Vagina (tissue), 2 donors: ENCODE results near the gene ADNP. TPM values are rescaled to one million over a fixed set of nuclear protein-coding genes. Genes with fewer than 3 reads are reported as not detected.

Experiments
- DNase-seq, 2 donors: peaks; one replicate each; pipeline ENCODE4 v3.0.0-alpha.2; 2017; ENCODE audit errors: extremely low spot score in 2 of 2
- H3K27ac ChIP-seq: fragments of 200-600 bp; sonication (generic); one replicate; pipeline ENCODE4 v1.5.1; 2019
- H3K27me3 ChIP-seq: fragments of 200-600 bp; sonication (generic); one replicate; pipeline ENCODE4 v1.5.1; 2019
- H3K36me3 ChIP-seq, 2 donors: fragments of 200-600 bp; sonication (generic); one replicate each; pipeline ENCODE4 v1.5.1; 2017 to 2019
- H3K4me1 ChIP-seq: fragments of 200-600 bp; sonication (generic); one replicate; pipeline ENCODE4 v1.5.1; 2019
- H3K4me3 ChIP-seq, 2 donors: fragments of 200-600 bp; sonication (generic); 1 replicate in 1 of 2; 2 replicates in 1 of 2; pipeline ENCODE4 v1.5.1; 2016 to 2019
- H3K9me3 ChIP-seq: fragments of 200-600 bp; sonication (generic); one replicate; pipeline ENCODE4 v1.5.1; 2019
- CTCF ChIP-seq, 3 experiments: fragments of 450-650 bp in 2 of 3; fragments of 200-600 bp in 1 of 3; sonication (generic) in 1 of 3; IDR thresholded peaks; one replicate each; pipeline ENCODE4 v1.5.1; 2017 to 2019; ENCODE audit warnings: antibody characterized with exemption in 3 of 3, mild to moderate bottlenecking in 2 of 3, moderate library complexity in 2 of 3
- POLR2A ChIP-seq, 2 donors: fragments of 450-650 bp; IDR thresholded peaks; one replicate each; pipeline ENCODE4 v1.6.1; 2017; ENCODE audit warnings: antibody characterized with exemption in 2 of 2, mild to moderate bottlenecking in 2 of 2, moderate library complexity in 2 of 2
- POLR2AphosphoS5 ChIP-seq, 2 donors: sonication (generic); formaldehyde crosslinking; IDR thresholded peaks; one replicate each; pipeline ENCODE4 v1.9.0; 2017; ENCODE audit warnings: antibody characterized with exemption in 2 of 2, mild to moderate bottlenecking in 2 of 2, low read depth in 1 of 2; ENCODE audit not compliant: insufficient read depth in 1 of 2
- intact Hi-C: fragments of 100-400 bp; cut with DNase I; formaldehyde crosslinking; loops from one replicate; pipeline ENCODE4 v1.15.1; 2023
- total RNA-seq: library from RNA; depleted of rRNA; stranded (reverse); fragments of >200 nt; gene quantifications from one replicate; pipeline ENCODE4 v1.2.3, GENCODE V29; 2016

Gene ADNP
- total RNA-seq, 1 donor from 2014 or later: 51.6 TPM

DNA sequence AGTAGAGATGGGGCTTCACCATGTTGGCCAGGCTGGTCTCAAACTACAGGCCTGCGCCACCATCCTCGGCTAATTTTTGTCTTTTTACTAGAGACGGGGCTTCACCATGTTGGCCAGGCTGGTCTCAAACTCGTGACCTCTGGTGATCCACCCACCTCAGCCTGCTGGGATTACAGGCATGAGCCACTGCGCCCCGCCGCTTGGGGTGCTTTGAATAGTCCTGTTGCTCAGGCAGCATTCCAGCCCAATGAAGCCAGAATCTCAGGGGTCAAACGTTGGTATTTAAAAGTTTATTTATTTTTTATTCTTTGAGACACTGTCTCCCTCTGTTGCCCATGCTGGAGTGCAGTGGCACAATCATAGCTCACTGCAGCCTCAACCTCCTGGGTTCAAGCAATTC, 38.7 kb upstream of the ADNP start:
- Histone ChIP-seq H3K9me3 (no peaks in the 10 kb centered on the region), H3K4me1 (no peaks in the 10 kb centered on the region), H3K36me3 (no peaks in the 10 kb centered on the region), H3K27me3 (no peaks in the 10 kb centered on the region), H3K4me3 (no peak overlapping the region), H3K27ac (no peak overlapping the region)
- no peak for DNase-seq
- intact Hi-C loops: no loop called here
- no peak for TF ChIP-seq POLR2AphosphoS5 (IDR thresholded peaks at IDR 0.05; ENCODE audit: insufficient read depth in 1 of 2, low read depth in 1 of 2)
- no peak for TF ChIP-seq CTCF (IDR thresholded peaks at IDR 0.05)
- no peak for TF ChIP-seq POLR2A (IDR thresholded peaks at IDR 0.05)

GRCh38 chr20:50969435-50969834, 38.2 kb upstream of the ADNP start:
- no peaks in the 10 kb centered on the region for H3K36me3 ChIP-seq
- no peak overlapping the region for H3K27ac ChIP-seq
- no peak overlapping the region for H3K4me3 ChIP-seq
- no peaks in the 10 kb centered on the region for H3K4me1 ChIP-seq
- no peaks in the 10 kb centered on the region for H3K27me3 ChIP-seq
- intact Hi-C loops: no loop called here
- no peak for DNase-seq
- TF ChIP-seq POLR2A (IDR thresholded peaks at IDR 0.05) (no peak), CTCF (IDR thresholded peaks at IDR 0.05) (no peak), POLR2AphosphoS5 (IDR thresholded peaks at IDR 0.05; ENCODE audit: insufficient read depth in 1 of 2, low read depth in 1 of 2) (no peak)
- no peaks in the 10 kb centered on the region for H3K9me3 ChIP-seq

DNA sequence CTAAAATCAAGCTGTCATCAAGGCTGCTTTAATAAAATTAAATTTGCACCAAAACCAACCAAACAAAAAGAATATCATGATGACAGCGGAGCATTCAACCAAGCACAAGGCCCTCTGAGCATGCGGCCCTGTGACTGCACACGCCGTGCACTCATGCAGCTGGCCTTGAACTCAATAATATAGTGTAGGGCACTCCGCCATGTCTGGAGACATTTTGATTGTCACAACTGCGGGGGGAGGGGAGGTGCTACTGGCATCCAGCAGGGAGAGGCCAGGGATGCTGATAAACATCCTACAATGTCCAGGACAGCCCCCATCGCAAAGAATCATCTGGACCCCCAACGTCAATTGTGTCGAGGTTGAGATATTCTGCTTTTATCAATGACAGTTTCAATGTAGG, 37.1 kb upstream of the ADNP start:
- Histone ChIP-seq H3K4me3 (no peak overlapping the region), H3K9me3 (no peaks in the 10 kb centered on the region), H3K27ac (no peak overlapping the region), H3K36me3 (no peaks in the 10 kb centered on the region), H3K4me1 (no peaks in the 10 kb centered on the region), H3K27me3 (no peaks in the 10 kb centered on the region)
- intact Hi-C loops: no loop called here
- no peak for DNase-seq
- TF ChIP-seq CTCF (IDR thresholded peaks at IDR 0.05) (no peak), POLR2AphosphoS5 (IDR thresholded peaks at IDR 0.05; ENCODE audit: insufficient read depth in 1 of 2, low read depth in 1 of 2) (no peak), POLR2A (IDR thresholded peaks at IDR 0.05) (no peak)

- H3K9me3 ChIP-seq: no peaks in the 10 kb centered on the region
- no peaks in the 10 kb centered on the region for H3K4me1 ChIP-seq
- no peak overlapping the region for H3K27ac ChIP-seq
- DNase-seq: no peak
- intact Hi-C loops: no loop called here
- no peaks in the 10 kb centered on the region for H3K27me3 ChIP-seq
- no peak overlapping the region for H3K4me3 ChIP-seq
- TF ChIP-seq POLR2A (IDR thresholded peaks at IDR 0.05): no peak
- TF ChIP-seq CTCF (IDR thresholded peaks at IDR 0.05): no peak
- no peak for TF ChIP-seq POLR2AphosphoS5 (IDR thresholded peaks at IDR 0.05; ENCODE audit: insufficient read depth in 1 of 2, low read depth in 1 of 2)
- no peaks in the 10 kb centered on the region for H3K36me3 ChIP-seq
Observed at GRCh38 chr20:50967586-50967985, 36.3 kb upstream of the ADNP start.

DNA sequence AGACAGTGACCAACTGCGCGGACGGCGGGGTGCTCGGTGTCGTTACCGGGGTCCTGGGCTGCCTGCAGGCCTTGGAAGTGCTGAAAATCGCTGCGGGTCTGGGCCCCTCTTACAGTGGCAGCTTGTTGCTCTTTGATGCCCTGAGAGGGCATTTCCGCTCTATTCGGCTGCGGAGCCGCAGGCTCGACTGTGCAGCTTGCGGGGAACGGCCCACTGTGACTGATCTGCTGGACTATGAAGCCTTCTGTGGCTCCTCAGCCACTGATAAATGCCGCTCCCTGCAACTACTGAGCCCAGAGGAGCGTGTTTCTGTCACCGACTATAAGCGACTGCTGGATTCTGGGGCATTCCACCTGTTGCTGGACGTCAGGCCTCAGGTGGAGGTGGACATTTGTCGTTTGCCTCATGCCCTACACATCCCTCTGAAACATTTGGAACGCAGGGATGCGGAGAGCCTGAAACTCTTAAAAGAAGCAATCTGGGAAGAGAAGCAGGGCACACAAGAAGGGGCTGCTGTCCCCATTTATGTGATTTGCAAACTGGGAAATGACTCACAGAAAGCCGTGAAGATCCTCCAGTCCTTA, 28.4 kb upstream of the ADNP start:
- Histone ChIP-seq H3K36me3 (peaks cover 0 to 8% of the 10 kb centered on the region in 2 donors), H3K27me3 (no peaks in the 10 kb centered on the region), H3K4me3 (peak overlapping the region; percentile 88 to 95), H3K27ac (no peak overlapping the region), H3K9me3 (no peaks in the 10 kb centered on the region), H3K4me1 (peaks cover 54% of the 10 kb centered on the region)
- no peak for DNase-seq
- no peak for TF ChIP-seq POLR2AphosphoS5 (IDR thresholded peaks at IDR 0.05; ENCODE audit: insufficient read depth in 1 of 2, low read depth in 1 of 2)
- intact Hi-C loops: no loop called here
